H1 (cell line): ENCODE results near the gene CAPN11. TPM values are rescaled to one million over a fixed set of nuclear protein-coding genes. Genes with fewer than 3 reads are reported as not detected.

Experiments
- CTCF ChIA-PET: fragments of 300-600 bp; sonication (Branson Sonifier 250); formaldehyde crosslinking; loops from one replicate; lab custom pipeline; 2021; ENCODE audit not compliant: partially characterized antibody; lab: Charles Lee
- POLR2A ChIA-PET: fragments of 300-600 bp; sonication (Branson Sonifier 250); formaldehyde crosslinking; loops from one replicate; lab custom pipeline; 2021; ENCODE audit warnings: inconsistent platforms; ENCODE audit not compliant: partially characterized antibody; lab: Charles Lee
- DNase-seq, 2 experiments: peaks; one replicate each; pipeline versions ENCODE4 v3.0.0 to v3.0.0-alpha.2; 2010 to 2022; ENCODE audit warnings: low spot score in 2 of 2, low read depth in 1 of 2, mixed read lengths in 1 of 2
- FAIRE-seq: peaks from 2 replicates; lab custom pipeline; 2011; peaks lifted over from hg19 to GRCh38; lab: Jason Lieb, UNC
- H2AFZ ChIP-seq: 2 replicates; pipeline ENCODE4 v1.8.1; 2012; ENCODE audit warnings: low read length, inconsistent platforms
- H2AK5ac ChIP-seq: 2 replicates; pipeline ENCODE4 v1.6.1; 2013; ENCODE audit warnings: low read depth, low read length
- H2BK120ac ChIP-seq: replicated peaks from 2 replicates; pipeline ENCODE3; 2013; ENCODE audit warnings: low read depth, low read length, inconsistent platforms
- H2BK12ac ChIP-seq: 2 replicates; pipeline ENCODE4 v1.6.1; 2013; ENCODE audit warnings: low read depth, low read length
- H2BK15ac ChIP-seq: 2 replicates; pipeline ENCODE4 v1.6.1; 2013; ENCODE audit warnings: low read length
- H2BK20ac ChIP-seq: 2 replicates; pipeline ENCODE4 v1.6.1; 2013; ENCODE audit warnings: low read length
- H2BK5ac ChIP-seq: 2 replicates; pipeline ENCODE4 v1.6.1; 2013; ENCODE audit warnings: low read depth, low read length
- H3K14ac ChIP-seq: 2 replicates; pipeline ENCODE4 v1.6.1; 2013; ENCODE audit warnings: inconsistent platforms; ENCODE audit not compliant: insufficient read length
- H3K18ac ChIP-seq: 2 replicates; pipeline ENCODE4 v1.6.1; 2013; ENCODE audit warnings: low read length; ENCODE audit errors: extremely low read depth
- H3K23ac ChIP-seq: 2 replicates; pipeline ENCODE4 v1.6.1; 2013; ENCODE audit warnings: inconsistent platforms; ENCODE audit not compliant: insufficient read length
- H3K23me2 ChIP-seq: 2 replicates; pipeline ENCODE4 v1.6.1; 2013; ENCODE audit warnings: low read depth, low read length
- H3K27ac ChIP-seq: 2 replicates; pipeline ENCODE4 v1.6.1; 2011; ENCODE audit warnings: low read depth, low read length, inconsistent platforms
- H3K27me3 ChIP-seq, 4 experiments: replicated peaks in 1 of 4; 1 replicate in 1 of 4; 2 replicates in 3 of 4; pipeline versions ENCODE4 v1.6.1 to v1.8.1; 2011 to 2013; ENCODE audit warnings: low read length in 3 of 4, mild to moderate bottlenecking in 3 of 4, inconsistent platforms in 2 of 4, mixed read lengths in 2 of 4, moderate library complexity in 1 of 4; ENCODE audit not compliant: control insufficient read depth in 3 of 4, insufficient read depth in 3 of 4; ENCODE audit errors: extremely low read depth in 1 of 4
- H3K36me3 ChIP-seq, 4 experiments: 2 replicates each; pipeline versions ENCODE4 v1.6.1 to v1.8.1; 2011 to 2013; ENCODE audit warnings: mild to moderate bottlenecking in 4 of 4, low read length in 3 of 4, moderate library complexity in 2 of 4, control low read depth in 1 of 4, inconsistent platforms in 1 of 4; ENCODE audit not compliant: insufficient read depth in 4 of 4, control insufficient read depth in 2 of 4
- H3K4ac ChIP-seq: replicated peaks from 2 replicates; pipeline ENCODE3; 2013; ENCODE audit warnings: low read length, low read depth, mixed read lengths, inconsistent platforms; ENCODE audit not compliant: insufficient read length
- H3K4me1 ChIP-seq, 4 experiments: replicated peaks in 1 of 4; 1 replicate in 1 of 4; 2 replicates in 3 of 4; pipeline versions ENCODE4 v1.6.1 to v1.8.1; 2011 to 2013; ENCODE audit warnings: low read length in 3 of 4, inconsistent platforms in 2 of 4, mixed read lengths in 1 of 4; ENCODE audit not compliant: insufficient read depth in 4 of 4, control insufficient read depth in 3 of 4
- H3K4me2 ChIP-seq, 2 experiments: 2 replicates each; pipeline versions ENCODE4 v1.6.1 to v1.8.1; 2011 to 2013; ENCODE audit warnings: low read depth in 2 of 2, low read length in 2 of 2, control low read depth in 1 of 2, inconsistent platforms in 1 of 2, mild to moderate bottlenecking in 1 of 2; ENCODE audit not compliant: insufficient read depth in 1 of 2
- H3K4me3 ChIP-seq, 4 experiments: fragments of 200-600, 300-600 bp in 1 of 4; sonication (generic), shearing (Covaris generic), sonication (Bioruptor Twin) in 1 of 4; 2 replicates each; pipeline versions ENCODE4 v1.5.1 to v1.8.1; 2011 to 2016; ENCODE audit warnings: low read length in 4 of 4, low read depth in 3 of 4, control low read depth in 2 of 4, inconsistent platforms in 2 of 4, mild to moderate bottlenecking in 2 of 4, mixed read lengths in 1 of 4, moderate library complexity in 1 of 4; ENCODE audit not compliant: insufficient read depth in 2 of 4; ENCODE audit errors: extremely low read depth in 1 of 4
- H3K56ac ChIP-seq: replicated peaks from 2 replicates; pipeline ENCODE3; 2013; ENCODE audit warnings: low read depth, mild to moderate bottlenecking, mixed read lengths, low read length, inconsistent platforms; ENCODE audit not compliant: insufficient read length
- H3K79me1 ChIP-seq: 2 replicates; pipeline ENCODE4 v1.6.1; 2013; ENCODE audit warnings: low read depth, low read length, control low read depth
- H3K79me2 ChIP-seq, 2 experiments: 2 replicates each; pipeline versions ENCODE4 v1.6.1 to v1.8.1; 2012 to 2013; ENCODE audit warnings: low read length in 2 of 2, mild to moderate bottlenecking in 2 of 2, inconsistent platforms in 1 of 2; ENCODE audit not compliant: insufficient read depth in 2 of 2, control insufficient read depth in 1 of 2
- H3K9ac ChIP-seq, 4 experiments: replicated peaks in 1 of 4; 1 replicate in 1 of 4; 2 replicates in 3 of 4; pipeline versions ENCODE4 v1.6.1 to v1.8.1; 2011 to 2013; ENCODE audit warnings: low read depth in 3 of 4, low read length in 3 of 4, control low read depth in 2 of 4, mild to moderate bottlenecking in 2 of 4, moderate library complexity in 2 of 4, inconsistent platforms in 1 of 4; ENCODE audit errors: extremely low read depth in 1 of 4
- H3K9me3 ChIP-seq, 2 experiments: 2 replicates each; pipeline versions ENCODE4 v1.6.1 to v1.8.1; 2012 to 2013; ENCODE audit warnings: mild to moderate bottlenecking in 2 of 2, moderate library complexity in 2 of 2, control low read depth in 1 of 2, inconsistent platforms in 1 of 2, low read depth in 1 of 2, low read length in 1 of 2, mixed read lengths in 1 of 2; ENCODE audit not compliant: insufficient read depth in 2 of 2
- H4K20me1 ChIP-seq, 2 experiments: replicated peaks in 1 of 2; 2 replicates each; pipeline versions ENCODE3 to v1.8.1; 2011 to 2013; ENCODE audit warnings: inconsistent platforms in 2 of 2, low read length in 2 of 2, mild to moderate bottlenecking in 1 of 2; ENCODE audit not compliant: insufficient read depth in 2 of 2, control insufficient read depth in 1 of 2
- H4K5ac ChIP-seq: 2 replicates; pipeline ENCODE4 v1.6.1; 2013; ENCODE audit warnings: low read length, low read depth, mixed read lengths, inconsistent platforms; ENCODE audit not compliant: insufficient read length
- H4K8ac ChIP-seq: 2 replicates; pipeline ENCODE4 v1.8.0; 2013; ENCODE audit warnings: mild to moderate bottlenecking, moderate library complexity, low read length, inconsistent platforms; ENCODE audit not compliant: insufficient read depth; ENCODE audit errors: extremely low read depth
- H4K91ac ChIP-seq: replicated peaks from 2 replicates; pipeline ENCODE3; 2013; ENCODE audit warnings: low read length, mixed read lengths, inconsistent platforms; ENCODE audit not compliant: insufficient read length
- EZH2 ChIP-seq: fragments of 200-600 bp; sonication (generic); IDR thresholded peaks from 2 replicates; pipeline ENCODE4 v1.7.1; 2012; ENCODE audit warnings: low read depth, mild to moderate bottlenecking, moderate library complexity, low read length, inconsistent platforms; ENCODE audit not compliant: severe bottlenecking
- GABPA ChIP-seq: IDR thresholded peaks from 2 replicates; pipeline ENCODE4 v1.6.1; 2011; ENCODE audit warnings: mild to moderate bottlenecking, low read length, moderate library complexity, borderline replicate concordance; ENCODE audit not compliant: insufficient read depth
- PHF8 ChIP-seq: fragments of 200-600 bp; sonication (generic); conservative IDR thresholded peaks from 2 replicates; pipeline ENCODE4 v1.7.1; 2012; ENCODE audit warnings: low read depth, mild to moderate bottlenecking, inconsistent platforms, low read length, moderate library complexity
- RAD21 ChIP-seq, 2 experiments: IDR thresholded peaks in 1 of 2; conservative IDR thresholded peaks in 1 of 2; 2 replicates each; pipeline ENCODE4 v1.6.1; 2011; ENCODE audit warnings: low read depth in 2 of 2, low read length in 2 of 2, improper control_type of control experiment in 1 of 2, inconsistent platforms in 1 of 2, mild to moderate bottlenecking in 1 of 2, moderate library complexity in 1 of 2
- RBBP5 ChIP-seq: IDR thresholded peaks from 2 replicates; pipeline ENCODE4 v1.7.1; 2012; ENCODE audit warnings: low read depth, mild to moderate bottlenecking, inconsistent platforms, low read length, moderate library complexity, borderline replicate concordance
- TCF12 ChIP-seq: IDR thresholded peaks from 2 replicates; pipeline ENCODE4 v1.6.1; 2011; ENCODE audit warnings: low read depth, mild to moderate bottlenecking, low read length
- TEAD4 ChIP-seq: IDR thresholded peaks from 2 replicates; pipeline ENCODE4 v1.6.1; 2012; ENCODE audit warnings: low read depth, low read length, inconsistent platforms, mixed read lengths
- WGBS, 2 experiments: shearing (Covaris generic) in 1 of 2; methylation state at CpG; one replicate each; pipeline versions ENCODE4 v1.1.6 to v1.1.7; 2013 to 2015; ENCODE audit warnings: low lambda C conversion rate in 2 of 2, mixed read lengths in 2 of 2, inconsistent platforms in 1 of 2, low coverage in 1 of 2, missing lambda C conversion rate in 1 of 2; ENCODE audit not compliant: insufficient replicate concordance in 2 of 2, insufficient coverage in 1 of 2, insufficient read length in 1 of 2; ENCODE audit errors: extremely low coverage in 1 of 2, missing lambda C conversion rate in 1 of 2; 5-methylcytosine and 5-hydroxymethylcytosine counted together
- polyA plus RNA-seq, 7 experiments: library from polyadenylated mRNA; depleted of rRNA in 3 of 7; stranded (reverse) in 5 of 7; unstranded in 2 of 7; fragments of >200 nt in 5 of 7; fragments of 200-250 nt in 2 of 7; gene quantifications; 1 replicate in 5 of 7; 2 replicates in 1 of 7; 4 replicates in 1 of 7; pipeline versions ENCODE4 v1.2.1 to v1.2.3, GENCODE V29; 2011 to 2013; ENCODE audit warnings: missing spikeins in 2 of 7, mixed read lengths in 2 of 7
- total RNA-seq: library from RNA; stranded (reverse); fragmentation: NEBNext Ultra II Directional; extraction: Animal tissue kit (Norgen Biotek cat#: 25700); gene quantifications from 2 replicates; pipeline ENCODE4 v1.2.1, GENCODE V29; 2021
- TF ChIP-seq, protein P1 (sequence below), 3 experiments: IDR thresholded peaks; 1 replicate in 2 of 3; 2 replicates in 1 of 3; pipeline versions ENCODE4 v1.5.1 to v1.6.1; 2011; ENCODE audit warnings: low read length in 3 of 3, mild to moderate bottlenecking in 3 of 3, inconsistent platforms in 2 of 3, low read depth in 1 of 3, moderate library complexity in 1 of 3; ENCODE audit not compliant: insufficient read depth in 1 of 3; ENCODE audit errors: control extremely low read depth in 1 of 3
- TF ChIP-seq, protein P2 (sequence below): IDR thresholded peaks from 2 replicates; pipeline ENCODE4 v1.6.1; 2011; ENCODE audit warnings: low read depth, mild to moderate bottlenecking, low read length; ENCODE audit not compliant: insufficient read depth

CAPN11 gene
- total and polyA plus RNA-seq, 2 of the 8 experiments (the other 6 are each of a cell fraction or from before 2014, with no cell fraction given): 0.95 to 0.97 TPM

DNA sequence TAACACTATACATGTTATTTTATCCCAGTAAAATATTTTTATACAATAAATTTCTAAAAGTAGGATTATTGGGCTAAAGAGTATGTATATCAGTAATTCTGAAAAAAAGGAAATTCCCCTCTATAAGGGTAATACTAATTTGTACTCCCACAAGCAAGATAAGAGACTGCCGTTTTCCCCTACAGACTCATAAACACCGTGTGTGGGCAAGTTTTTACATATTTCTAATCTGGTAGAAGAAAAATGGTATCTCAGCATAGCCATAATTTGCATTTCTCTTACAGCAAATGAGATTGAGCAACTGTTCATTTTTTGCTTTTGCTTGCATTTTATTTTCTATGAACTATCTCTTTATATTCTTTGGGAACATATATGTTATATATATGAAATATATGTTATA lies 32.1 kb downstream of the CAPN11 start:
- Histone ChIP-seq H3K56ac (no peak overlapping the region), H2BK20ac (no peak overlapping the region), H3K9me3 (no peaks in the 10 kb centered on the region), H3K4me3 (no peak overlapping the region), H3K4me1 (peaks cover 4 to 15% (median 6%) of the 10 kb centered on the region in 4 experiments), H4K20me1 (no peaks in the 10 kb centered on the region), H3K18ac (no peak overlapping the region), H4K91ac (no peak overlapping the region), H2AFZ (no peak overlapping the region), H3K27me3 (no peaks in the 10 kb centered on the region; a peak in 1 of 7 replicates), H3K4ac (no peak overlapping the region), H3K9ac (no peak overlapping the region), H3K23me2 (peaks cover 3% of the 10 kb centered on the region; the same call in 1 of the 2 replicates), H2BK15ac (no peak overlapping the region), H2AK5ac (no peak overlapping the region), H3K27ac (no peak overlapping the region), H3K23ac (no peak overlapping the region), H3K79me2 (no peaks in the 10 kb centered on the region), H3K36me3 (no peaks in the 10 kb centered on the region), H2BK5ac (no peak overlapping the region), H4K5ac (no peak overlapping the region), H3K14ac (no peak overlapping the region), H4K8ac (no peak overlapping the region), H2BK12ac (no peak overlapping the region), H3K4me2 (no peak overlapping the region), H2BK120ac (no peak overlapping the region), H3K79me1 (no peaks in the 10 kb centered on the region)
- CTCF ChIA-PET: interaction anchor here (0.7 to 7.6 kb wide), 6 partner anchors 11 to 47 kb away, joined by 3 to 41 read pairs (median 6); partner anchors contain the start of gene SLC29A1
- FAIRE-seq (no peak), DNase-seq (no peak)
- 96% methylated on average over 2 of the region's 2 CpGs; no CpG with 5 or more reads in 1 of the 2 experiments for WGBS, 2 experiments
- POLR2A ChIA-PET: interaction anchor here (1.5 to 3.2 kb wide), 3 partner anchors 11 to 37 kb away, joined by 4 to 19 read pairs (median 7); no protein-coding TSS in a partner anchor
- TF ChIP-seq, protein P1, sequence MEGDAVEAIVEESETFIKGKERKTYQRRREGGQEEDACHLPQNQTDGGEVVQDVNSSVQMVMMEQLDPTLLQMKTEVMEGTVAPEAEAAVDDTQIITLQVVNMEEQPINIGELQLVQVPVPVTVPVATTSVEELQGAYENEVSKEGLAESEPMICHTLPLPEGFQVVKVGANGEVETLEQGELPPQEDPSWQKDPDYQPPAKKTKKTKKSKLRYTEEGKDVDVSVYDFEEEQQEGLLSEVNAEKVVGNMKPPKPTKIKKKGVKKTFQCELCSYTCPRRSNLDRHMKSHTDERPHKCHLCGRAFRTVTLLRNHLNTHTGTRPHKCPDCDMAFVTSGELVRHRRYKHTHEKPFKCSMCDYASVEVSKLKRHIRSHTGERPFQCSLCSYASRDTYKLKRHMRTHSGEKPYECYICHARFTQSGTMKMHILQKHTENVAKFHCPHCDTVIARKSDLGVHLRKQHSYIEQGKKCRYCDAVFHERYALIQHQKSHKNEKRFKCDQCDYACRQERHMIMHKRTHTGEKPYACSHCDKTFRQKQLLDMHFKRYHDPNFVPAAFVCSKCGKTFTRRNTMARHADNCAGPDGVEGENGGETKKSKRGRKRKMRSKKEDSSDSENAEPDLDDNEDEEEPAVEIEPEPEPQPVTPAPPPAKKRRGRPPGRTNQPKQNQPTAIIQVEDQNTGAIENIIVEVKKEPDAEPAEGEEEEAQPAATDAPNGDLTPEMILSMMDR (IDR thresholded peaks at IDR 0.05; ENCODE audit: control extremely low read depth in 1 of 3, insufficient read depth in 1 of 3, low read depth in 1 of 3, low read length in 3 of 3): no peak
- TF ChIP-seq PHF8 (no peak), TCF12 (no peak), RAD21 (IDR thresholded peaks at IDR 0.05 in 1 of 2, conservative IDR thresholded peaks at IDR 0.05 in 1 of 2; ENCODE audit: low read depth in 2 of 2, low read length in 2 of 2) (no peak), TEAD4 (no peak), RBBP5 (no peak), GABPA (no peak), EZH2 (no peak)
- TF ChIP-seq, protein P2, sequence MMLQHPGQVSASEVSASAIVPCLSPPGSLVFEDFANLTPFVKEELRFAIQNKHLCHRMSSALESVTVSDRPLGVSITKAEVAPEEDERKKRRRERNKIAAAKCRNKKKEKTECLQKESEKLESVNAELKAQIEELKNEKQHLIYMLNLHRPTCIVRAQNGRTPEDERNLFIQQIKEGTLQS: no peak
